ENCODE data around the gene ZNF436.

ZNF436 gene

DNA sequence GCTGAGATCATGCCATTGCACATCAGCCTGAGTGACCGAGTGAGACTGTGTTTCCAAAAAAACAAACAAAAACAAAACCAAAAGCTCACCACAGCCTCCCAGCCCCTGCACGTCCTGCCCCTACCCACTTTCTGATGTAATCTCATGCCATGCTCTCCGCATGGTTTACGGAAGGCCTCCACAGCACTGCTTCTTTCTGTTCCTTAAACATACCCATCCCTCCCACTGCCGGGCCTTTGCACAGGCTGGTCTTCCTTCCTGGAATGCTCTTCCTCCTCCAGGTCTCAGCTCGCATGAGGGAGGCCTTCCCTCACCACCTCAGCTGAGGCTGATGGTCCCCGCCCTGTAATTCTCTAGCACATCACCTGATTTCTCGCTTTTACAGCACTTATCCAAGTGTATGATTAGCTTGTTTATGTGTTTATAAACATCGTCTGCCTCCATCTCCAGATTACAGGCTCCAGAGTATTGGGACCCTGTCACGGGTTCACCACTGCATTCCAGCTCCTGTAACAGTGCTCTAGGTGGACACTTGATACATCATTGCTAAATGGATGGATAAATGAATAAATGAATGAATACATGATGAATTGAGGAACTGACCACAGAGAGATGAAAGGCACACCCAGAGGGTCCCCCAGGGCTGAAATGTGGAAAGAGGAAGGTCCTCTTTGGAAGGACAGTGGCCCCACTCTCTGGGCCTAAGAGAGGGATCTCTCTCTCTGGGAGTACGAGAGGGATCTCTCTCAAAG is 32.8 kb upstream of the ZNF436 start:
- Histone ChIP-seq H3K27ac (no peak overlapping the region), H3K9me3 (ENCODE audit: severe bottlenecking) (peaks cover 2% of the 10 kb centered on the region), H3K27me3 (ENCODE audit: insufficient read depth, low read depth, severe bottlenecking) (no peaks in the 10 kb centered on the region), H3K4me3 (ENCODE audit: low read depth, low read length) (no peak overlapping the region), H3K36me3 (no peaks in the 10 kb centered on the region)
- no peak for TF ChIP-seq CTCF (IDR thresholded peaks at IDR 0.05; ENCODE audit: low read depth, low read length)
- DNase-seq = no peak

- Histone ChIP-seq H3K27ac (no peak overlapping the region), H3K27me3 (ENCODE audit: insufficient read depth, low read depth, severe bottlenecking) (no peaks in the 10 kb centered on the region), H3K36me3 (no peaks in the 10 kb centered on the region), H3K4me3 (ENCODE audit: low read depth, low read length) (no peak overlapping the region), H3K9me3 (ENCODE audit: severe bottlenecking) (peaks cover 2% of the 10 kb centered on the region)
- no peak for DNase-seq
- no peak for TF ChIP-seq CTCF (IDR thresholded peaks at IDR 0.05; ENCODE audit: low read depth, low read length)
These were observed 31.7 kb upstream of the ZNF436 start for GRCh38 chr1:23401313-23401712.

DNA sequence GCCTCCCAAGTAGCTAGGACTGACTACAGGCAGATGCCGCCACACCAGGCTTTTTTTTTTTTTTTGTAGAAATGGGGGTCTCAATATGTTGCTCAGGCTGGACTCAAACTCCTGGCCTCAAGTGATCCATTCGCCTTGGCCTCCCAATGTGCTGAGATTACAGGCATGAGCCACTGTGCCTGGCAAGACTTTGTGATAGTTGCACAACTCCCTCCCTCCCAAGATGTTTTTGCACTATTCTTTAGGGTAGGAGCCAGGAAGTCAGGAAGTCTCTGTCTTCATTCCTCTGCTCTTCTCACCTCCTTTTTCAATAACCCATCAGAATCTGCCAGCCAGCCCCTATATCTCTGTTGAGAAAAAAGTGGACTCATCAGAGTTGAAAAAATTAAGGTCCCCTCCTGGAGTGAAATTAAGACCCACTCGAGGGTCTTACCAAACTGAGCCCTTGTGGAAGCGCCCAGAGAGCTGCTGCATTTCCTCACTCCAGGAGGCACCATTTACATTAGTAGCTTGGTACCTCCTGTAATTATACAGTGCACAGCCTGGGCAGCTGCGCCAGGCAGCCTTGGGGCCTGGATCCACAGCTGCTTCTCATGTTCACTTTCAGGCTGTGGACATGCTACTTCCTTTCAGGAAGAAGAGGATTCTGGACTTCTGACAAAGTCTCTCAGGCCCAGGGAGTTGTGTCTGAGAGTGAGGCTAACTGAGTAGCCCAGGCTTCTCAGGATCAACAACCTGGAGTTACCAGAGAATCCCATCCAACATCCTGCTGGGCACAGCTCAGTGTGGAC is 30.9 kb upstream of the ZNF436 start:
- no peak overlapping the region for H3K27ac ChIP-seq

DNA sequence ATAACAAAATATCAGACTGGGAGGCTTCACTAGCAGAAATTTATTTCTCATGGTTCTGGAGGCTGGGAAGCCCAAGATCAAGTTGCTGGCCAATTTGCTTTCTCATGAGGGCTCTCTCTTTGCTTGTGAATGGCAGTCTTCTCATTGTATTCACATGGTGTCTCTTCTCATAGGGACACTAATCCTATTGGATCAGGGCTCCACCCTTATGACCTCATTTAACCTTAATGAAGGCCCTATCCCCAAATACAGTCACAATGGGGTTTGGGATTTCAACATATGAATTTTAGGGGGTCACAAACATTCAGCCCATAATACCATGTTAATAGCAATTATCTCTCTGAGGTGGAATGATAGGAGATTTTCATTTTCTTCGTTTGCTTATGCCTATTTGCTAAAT is 29.6 kb upstream of the ZNF436 start:
- no peaks in the 10 kb centered on the region for H3K27me3 ChIP-seq (ENCODE audit: insufficient read depth, low read depth, severe bottlenecking)
- no peaks in the 10 kb centered on the region for H3K36me3 ChIP-seq
- TF ChIP-seq CTCF (IDR thresholded peaks at IDR 0.05; ENCODE audit: low read depth, low read length) = no peak
- no peak overlapping the region for H3K27ac ChIP-seq
- no peak overlapping the region for H3K4me3 ChIP-seq (ENCODE audit: low read depth, low read length)
- H3K9me3 ChIP-seq (ENCODE audit: severe bottlenecking) = peaks cover 2% of the 10 kb centered on the region
- no peak for DNase-seq

More for the DNA sequence above, 30.9 kb upstream of the ZNF436 start:
- Histone ChIP-seq H3K9me3 (ENCODE audit: severe bottlenecking) (peaks cover 2% of the 10 kb centered on the region), H3K27me3 (ENCODE audit: insufficient read depth, low read depth, severe bottlenecking) (no peaks in the 10 kb centered on the region), H3K4me3 (ENCODE audit: low read depth, low read length) (no peak overlapping the region), H3K36me3 (no peaks in the 10 kb centered on the region)
- no peak for DNase-seq
- TF ChIP-seq CTCF (IDR thresholded peaks at IDR 0.05; ENCODE audit: low read depth, low read length) = no peak

GRCh38 chr1:23397908-23398307 is 28.3 kb upstream of the ZNF436 start:
- no peak for DNase-seq
- no peaks in the 10 kb centered on the region for H3K27me3 ChIP-seq (ENCODE audit: insufficient read depth, low read depth, severe bottlenecking)
- H3K27ac ChIP-seq = no peak overlapping the region
- H3K4me3 ChIP-seq (ENCODE audit: low read depth, low read length) = no peak overlapping the region
- peaks cover 2% of the 10 kb centered on the region for H3K9me3 ChIP-seq (ENCODE audit: severe bottlenecking)
- TF ChIP-seq CTCF (IDR thresholded peaks at IDR 0.05; ENCODE audit: low read depth, low read length) = no peak
- no peaks in the 10 kb centered on the region for H3K36me3 ChIP-seq

Data from WERI-Rb-1 (cell line).